HUES48 (cell line): ENCODE data around the gene GABRB2.

Source experiments
- H3K27ac ChIP-seq: one replicate; pipeline ENCODE4 v1.7.0; 2013; ENCODE audit warnings: low read depth, low read length, inconsistent platforms
- H3K27me3 ChIP-seq: 2 replicates; pipeline ENCODE4 v1.6.1; 2013; ENCODE audit warnings: mild to moderate bottlenecking, low read length; ENCODE audit not compliant: control insufficient read depth, insufficient read depth
- H3K36me3 ChIP-seq: 2 replicates; pipeline ENCODE4 v1.6.1; 2013; ENCODE audit warnings: low read length; ENCODE audit not compliant: control insufficient read depth, insufficient read depth
- H3K4me1 ChIP-seq: 2 replicates; pipeline ENCODE4 v1.6.1; 2013; ENCODE audit warnings: mild to moderate bottlenecking, low read length; ENCODE audit not compliant: control insufficient read depth, insufficient read depth
- H3K4me3 ChIP-seq: 2 replicates; pipeline ENCODE4 v1.5.1; 2013; ENCODE audit warnings: mild to moderate bottlenecking, low read depth, low read length
- H3K9ac ChIP-seq: 2 replicates; pipeline ENCODE4 v1.6.1; 2013; ENCODE audit warnings: mild to moderate bottlenecking, low read depth, low read length, moderate library complexity
- H3K9me3 ChIP-seq: 2 replicates; pipeline ENCODE4 v1.6.1; 2013; ENCODE audit warnings: low read length; ENCODE audit not compliant: control insufficient read depth, insufficient read depth

GABRB2 gene

DNA sequence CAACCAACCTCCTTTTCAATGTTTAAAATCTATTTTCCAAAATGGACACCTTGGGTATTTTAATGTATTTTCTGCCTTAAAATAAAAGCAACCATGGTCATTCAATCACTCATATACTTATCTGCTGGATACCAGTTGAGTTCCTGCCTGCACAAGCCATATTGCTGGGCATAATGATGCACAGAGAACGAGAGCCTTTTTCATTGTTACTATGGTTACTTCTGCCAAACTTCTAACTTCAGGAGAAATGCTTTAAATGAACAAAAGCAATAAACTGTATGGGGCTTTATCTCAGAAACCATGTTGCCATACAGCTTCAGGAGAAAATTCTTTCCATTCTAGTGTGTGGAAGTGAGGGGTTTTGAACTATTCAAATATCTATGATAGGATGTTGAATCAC lies 269.5 kb downstream of the GABRB2 start:
- H3K4me3 ChIP-seq, result no peak overlapping the region
- no peaks in the 10 kb centered on the region; the same call in 1 of the 2 replicates for H3K4me1 ChIP-seq
- H3K27me3 ChIP-seq, result no peaks in the 10 kb centered on the region
- H3K36me3 ChIP-seq, result no peaks in the 10 kb centered on the region
- H3K27ac ChIP-seq, result no peak overlapping the region
- H3K9ac ChIP-seq, result no peak overlapping the region
- no peaks in the 10 kb centered on the region for H3K9me3 ChIP-seq

DNA sequence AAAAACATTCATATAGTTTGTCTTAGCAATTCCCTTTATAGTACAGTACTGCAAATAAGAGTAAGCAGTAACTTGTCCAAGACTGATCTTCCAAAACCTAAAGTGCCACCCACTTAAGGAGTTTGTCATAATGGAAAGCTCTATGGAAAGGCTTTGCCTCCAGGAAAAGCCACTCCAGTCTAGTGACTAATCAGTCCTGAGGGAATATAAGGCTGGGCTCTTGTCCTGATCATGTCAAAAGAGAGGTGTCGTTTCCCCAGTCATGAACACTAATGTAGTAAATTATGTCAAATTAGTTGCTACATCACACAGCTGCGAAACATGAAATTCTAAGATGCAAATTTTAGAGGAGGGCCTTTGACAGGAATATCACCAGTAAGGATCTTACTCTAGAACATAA lies 271.6 kb downstream of the GABRB2 start:
- Histone ChIP-seq H3K4me3 (no peak overlapping the region), H3K9ac (no peak overlapping the region), H3K27me3 (no peaks in the 10 kb centered on the region), H3K9me3 (no peaks in the 10 kb centered on the region), H3K4me1 (no peaks in the 10 kb centered on the region; the same call in 1 of the 2 replicates), H3K27ac (no peak overlapping the region), H3K36me3 (no peaks in the 10 kb centered on the region)

DNA sequence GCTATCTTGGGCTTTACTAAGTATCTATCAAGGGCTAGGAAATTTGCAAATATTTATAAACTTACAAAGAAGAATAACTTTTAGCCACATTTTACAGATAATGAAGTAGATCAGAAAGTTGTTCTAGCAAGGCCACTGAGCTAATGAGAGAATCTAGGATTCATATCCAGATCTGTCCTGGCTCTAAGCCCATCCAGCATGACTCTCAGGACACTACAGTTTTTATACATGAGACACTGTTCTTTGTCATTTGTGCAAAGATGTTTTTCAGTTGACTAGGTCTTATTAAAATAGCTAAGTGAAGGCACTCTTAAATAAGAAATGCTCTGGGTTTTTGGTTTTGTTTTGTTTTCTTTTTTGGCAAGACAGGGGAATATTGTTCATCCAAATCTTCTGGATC lies 273.1 kb downstream of the GABRB2 start:
- H3K9me3 ChIP-seq, result no peaks in the 10 kb centered on the region
- no peak overlapping the region for H3K9ac ChIP-seq
- H3K4me1 ChIP-seq, result no peaks in the 10 kb centered on the region; the same call in 1 of the 2 replicates
- H3K36me3 ChIP-seq, result no peaks in the 10 kb centered on the region
- H3K27me3 ChIP-seq, result no peaks in the 10 kb centered on the region
- H3K4me3 ChIP-seq, result no peak overlapping the region
- no peak overlapping the region for H3K27ac ChIP-seq

DNA sequence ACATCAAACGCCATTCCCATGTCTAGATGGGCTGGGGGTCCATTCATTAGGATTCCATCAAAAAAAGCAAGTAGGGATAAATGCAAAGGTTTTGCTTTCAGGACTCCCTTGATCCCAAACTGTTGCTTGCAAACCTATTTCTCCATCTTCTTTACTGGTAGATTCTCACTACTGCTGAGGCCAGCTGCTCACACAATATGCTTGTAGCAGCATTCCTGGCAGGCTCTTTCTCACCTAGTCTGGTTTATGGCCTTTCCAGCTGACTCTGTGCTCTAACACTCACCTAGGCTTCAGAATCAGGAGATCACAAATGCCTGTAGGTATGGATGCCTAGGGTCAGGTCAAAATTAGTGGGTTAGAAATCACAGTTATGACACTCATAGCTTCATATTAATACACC lies 274.7 kb downstream of the GABRB2 start:
- H3K4me3 ChIP-seq, result no peak overlapping the region
- no peaks in the 10 kb centered on the region for H3K27me3 ChIP-seq
- no peak overlapping the region for H3K9ac ChIP-seq
- H3K9me3 ChIP-seq, result no peaks in the 10 kb centered on the region
- no peak overlapping the region for H3K27ac ChIP-seq
- H3K36me3 ChIP-seq, result no peaks in the 10 kb centered on the region
- no peaks in the 10 kb centered on the region; the same call in 1 of the 2 replicates for H3K4me1 ChIP-seq

DNA sequence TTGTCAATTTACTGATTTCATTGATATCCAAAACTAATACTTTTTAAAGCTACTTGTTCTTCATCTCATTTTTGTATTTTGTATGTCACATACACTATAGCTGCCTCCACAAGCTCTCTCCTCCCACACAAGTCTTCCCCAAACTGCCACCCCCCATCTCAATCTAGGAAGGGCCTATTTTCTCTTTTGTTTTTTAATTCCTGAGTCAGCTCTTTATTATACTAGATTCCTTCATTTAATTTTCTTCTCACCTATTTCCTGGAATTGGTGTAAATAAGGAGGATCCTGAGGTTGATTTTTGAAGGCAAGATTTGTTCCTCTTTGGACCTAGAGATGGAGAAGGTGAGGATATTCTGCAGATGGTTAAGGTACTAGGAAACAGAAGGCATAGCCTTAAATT lies 277.4 kb downstream of the GABRB2 start:
- Histone ChIP-seq H3K27me3 (no peaks in the 10 kb centered on the region), H3K4me1 (no peaks in the 10 kb centered on the region), H3K4me3 (no peak overlapping the region), H3K27ac (no peak overlapping the region), H3K9me3 (no peaks in the 10 kb centered on the region), H3K36me3 (no peaks in the 10 kb centered on the region), H3K9ac (no peak overlapping the region)

DNA sequence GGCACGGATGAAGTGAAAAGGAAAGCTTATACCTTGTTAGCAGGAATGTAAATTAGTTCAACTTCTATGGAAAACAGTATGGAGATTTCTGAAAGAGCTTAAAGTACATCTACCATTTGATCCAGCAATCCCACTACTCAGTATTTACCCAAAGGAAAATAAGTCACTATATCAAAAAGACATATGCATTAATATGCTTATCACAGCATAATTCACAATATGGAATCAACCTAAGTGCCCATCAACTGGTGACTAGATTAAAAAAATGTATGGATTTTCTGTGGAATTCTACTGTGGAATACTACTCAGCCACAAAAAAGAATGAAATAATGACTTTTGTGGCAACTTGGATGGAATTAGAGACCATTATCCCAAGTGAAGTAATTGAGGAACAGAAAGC lies 279.6 kb downstream of the GABRB2 start:
- H3K4me3 ChIP-seq, result no peak overlapping the region

DNA sequence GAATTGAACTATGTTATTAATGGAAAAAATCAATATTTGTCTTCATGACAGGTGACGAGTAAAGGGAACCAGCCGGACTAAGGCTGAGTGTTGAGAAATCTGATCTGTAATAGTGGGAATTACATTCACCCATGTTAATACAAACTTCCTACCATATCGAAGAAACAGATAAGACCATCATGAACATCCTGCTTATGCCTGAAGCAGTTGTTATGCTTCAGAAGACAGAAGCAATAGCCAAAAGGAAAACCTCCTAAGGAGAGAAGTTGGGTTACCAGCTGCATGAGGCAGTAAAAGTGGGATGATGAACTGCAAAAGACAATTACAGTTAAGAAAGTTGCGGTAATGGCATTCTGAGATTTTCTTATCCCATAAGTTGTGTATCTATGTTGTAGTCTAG lies 281.5 kb downstream of the GABRB2 start:
- Histone ChIP-seq H3K9me3 (no peaks in the 10 kb centered on the region), H3K9ac (no peak overlapping the region), H3K4me3 (no peak overlapping the region), H3K4me1 (no peaks in the 10 kb centered on the region), H3K27ac (no peak overlapping the region), H3K27me3 (no peaks in the 10 kb centered on the region), H3K36me3 (no peaks in the 10 kb centered on the region)

More for the DNA sequence above, 279.6 kb downstream of the GABRB2 start:
- Histone ChIP-seq H3K27me3 (no peaks in the 10 kb centered on the region), H3K9ac (no peak overlapping the region), H3K9me3 (no peaks in the 10 kb centered on the region), H3K4me1 (no peaks in the 10 kb centered on the region), H3K27ac (no peak overlapping the region), H3K36me3 (no peaks in the 10 kb centered on the region)

DNA sequence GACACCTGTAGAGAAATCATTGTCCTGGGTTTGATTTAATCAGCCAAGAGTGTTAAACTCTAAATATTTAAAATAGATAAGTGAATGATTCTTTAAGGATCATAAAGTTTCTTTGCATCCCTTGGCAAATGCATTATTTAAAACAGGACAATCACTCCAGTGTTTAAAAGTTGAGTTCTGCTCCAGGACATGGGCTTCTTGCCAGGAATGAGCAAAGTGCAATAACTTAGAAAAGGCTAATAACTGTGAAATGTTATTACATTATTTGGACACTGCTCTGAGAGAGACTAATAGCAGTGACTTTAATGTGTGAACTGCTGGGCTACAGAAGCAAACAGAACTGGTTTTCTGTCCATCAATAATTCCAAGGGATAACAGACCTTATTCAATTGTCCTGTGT lies 283.3 kb downstream of the GABRB2 start:
- no peak overlapping the region for H3K4me3 ChIP-seq
- H3K4me1 ChIP-seq, result peaks cover 6% of the 10 kb centered on the region; the same call in 1 of the 2 replicates
- no peaks in the 10 kb centered on the region for H3K36me3 ChIP-seq
- H3K9ac ChIP-seq, result no peak overlapping the region
- no peaks in the 10 kb centered on the region for H3K27me3 ChIP-seq
- H3K27ac ChIP-seq, result no peak overlapping the region
- H3K9me3 ChIP-seq, result no peaks in the 10 kb centered on the region

DNA sequence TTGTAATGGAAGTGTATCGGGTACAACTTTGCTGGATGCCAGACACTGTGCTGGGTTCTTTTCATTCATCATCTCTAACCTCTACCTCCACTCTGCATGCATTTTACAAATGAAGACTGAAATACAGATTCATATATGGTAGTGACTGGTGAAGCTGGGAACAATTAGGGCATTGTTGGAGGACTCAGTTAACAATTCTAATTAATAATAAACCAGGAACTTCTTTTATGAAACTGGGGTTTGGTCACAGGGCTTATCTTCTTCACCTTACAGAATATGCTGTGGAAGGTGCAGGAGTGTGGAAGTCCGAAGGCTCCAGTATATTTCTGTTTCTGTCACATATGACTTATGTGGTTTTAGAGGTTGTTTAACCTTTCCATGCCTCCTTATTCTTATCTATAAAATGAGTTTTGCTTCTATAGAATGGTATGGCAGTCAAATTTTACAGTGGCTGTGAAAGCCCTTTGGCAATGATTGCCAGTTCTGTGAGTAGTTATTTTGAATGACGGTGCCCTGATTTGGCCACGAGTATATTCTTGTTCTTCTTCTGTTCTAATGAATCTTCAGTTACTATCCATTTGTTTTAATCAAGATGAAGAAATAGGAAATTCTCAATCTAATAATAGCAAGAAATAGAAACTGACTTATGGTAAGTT lies 284.7 kb downstream of the GABRB2 start:
- no peaks in the 10 kb centered on the region for H3K27me3 ChIP-seq
- no peaks in the 10 kb centered on the region for H3K9me3 ChIP-seq
- H3K9ac ChIP-seq, result no peak overlapping the region
- H3K4me1 ChIP-seq, result peaks cover 15% of the 10 kb centered on the region
- no peak overlapping the region for H3K27ac ChIP-seq
- no peaks in the 10 kb centered on the region for H3K36me3 ChIP-seq
- no peak overlapping the region for H3K4me3 ChIP-seq

DNA sequence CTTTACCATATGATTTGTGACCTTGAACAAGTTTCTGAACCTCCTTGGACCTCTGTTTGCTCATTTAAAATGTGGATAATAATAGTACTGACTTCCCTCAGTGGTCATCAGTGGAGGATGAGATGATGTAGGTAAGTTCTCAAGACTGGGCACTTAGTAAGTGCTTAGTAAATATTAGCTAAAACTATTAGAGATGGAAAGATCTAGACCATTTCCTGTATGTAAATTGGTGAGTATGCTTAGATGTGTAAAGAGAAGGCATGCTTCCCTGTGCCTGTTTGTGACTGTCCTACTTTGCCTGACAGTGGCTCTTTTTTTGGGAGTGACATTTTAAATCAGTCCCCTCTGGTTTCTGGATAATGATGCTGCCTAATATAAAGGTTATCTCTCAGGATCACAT lies 288.1 kb downstream of the GABRB2 start:
- Histone ChIP-seq H3K27me3 (no peaks in the 10 kb centered on the region), H3K36me3 (no peaks in the 10 kb centered on the region), H3K9me3 (no peaks in the 10 kb centered on the region), H3K27ac (no peak overlapping the region), H3K4me3 (no peak overlapping the region), H3K4me1 (peaks cover 15% of the 10 kb centered on the region), H3K9ac (no peak overlapping the region)

DNA sequence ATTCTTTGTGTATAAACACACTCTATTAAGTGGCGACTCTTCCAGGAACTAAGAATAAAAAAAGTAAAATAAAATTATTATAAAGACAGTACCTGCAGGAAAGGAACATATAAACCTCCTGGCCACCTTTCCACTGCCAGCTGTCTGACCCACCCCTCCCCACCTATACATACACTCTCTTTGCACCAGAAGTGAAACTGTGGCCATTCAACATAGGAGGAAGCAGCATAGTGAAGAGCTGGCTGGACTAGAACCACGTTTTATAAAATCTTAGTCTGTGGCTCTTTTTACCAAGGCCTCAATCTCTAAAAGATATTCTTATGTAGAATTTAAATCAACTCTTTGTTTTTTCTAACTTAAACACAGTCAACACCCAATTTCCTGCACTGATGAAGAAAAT lies 289.6 kb downstream of the GABRB2 start:
- Histone ChIP-seq H3K27ac (no peak overlapping the region), H3K4me3 (no peak overlapping the region)

More for the DNA sequence above, 289.6 kb downstream of the GABRB2 start:
- Histone ChIP-seq H3K27me3 (no peaks in the 10 kb centered on the region), H3K9ac (no peak overlapping the region), H3K36me3 (no peaks in the 10 kb centered on the region), H3K4me1 (peaks cover 15% of the 10 kb centered on the region), H3K9me3 (no peaks in the 10 kb centered on the region)
